A549 treated with DMSO at 1 μM for 4 hours (cell line): ENCODE measurements around the gene CEP89. TPM values are rescaled to one million over a fixed set of nuclear protein-coding genes. Genes with fewer than 3 reads are reported as not detected.

Experiments used
- total RNA-seq: library from RNA; stranded (reverse); fragments of 200-300 nt; extraction: Qiagen RNA extraction; gene quantifications from 5 replicates; pipeline ENCODE4 v1.2.3, GENCODE V29; 2022; ENCODE audit warnings: low read depth

The CEP89 gene
- total RNA-seq: 41.1 to 50.3 TPM (median 48.2 TPM) in 5 replicates

GRCh38 chr19:32971715-32972540 is at the start of gene CEP89, which contains the start of gene FAAP24:
Gene CEP89 (minus strand): TSS chr19:32971958. CDS start chr19:32971874, 84 bp downstream.
Gene FAAP24 (plus strand): TSS chr19:32972242. CDS start chr19:32973197, 955 bp downstream.

GRCh38 chr19:32869369-32869965 is 102.3 kb downstream of the CEP89 start, which contains the start of gene SLC7A9:
Gene SLC7A9 (minus strand): TSS chr19:32869767. CDS start chr19:32868534, 1,233 bp downstream.

Other genes starting within 250 kb of the CEP89 start
- gene SLC7A9, start 102.2 kb downstream of the CEP89 start, total RNA-seq: 0.29 to 0.57 TPM (median 0.45 TPM) in 5 replicates
- 12.4 to 18.2 TPM (median 17.4 TPM) in 5 replicates for gene FAAP24, start 284 bp upstream of the CEP89 start, total RNA-seq
- 49.0 to 70.8 TPM (median 60.2 TPM) in 5 replicates for gene RHPN2, start 92.9 kb upstream of the CEP89 start, total RNA-seq
- 14.5 to 17.2 TPM (median 15.1 TPM) in 5 replicates for gene GPATCH1, start 109.2 kb upstream of the CEP89 start, total RNA-seq
- gene WDR88, start 160.2 kb upstream of the CEP89 start, total RNA-seq: 0.09 to 0.23 TPM (median 0.16 TPM) in 3 of 5 replicates, not detected in the others
- gene LRP3, start 222.4 kb upstream of the CEP89 start, total RNA-seq: 36.5 to 60.5 TPM (median 53.6 TPM) in 5 replicates